NCI-H345 treated with DMSO at 0.1 percent for 48 hours (cell line): ENCODE results near the gene TIMELESS.
"Not testable (repeated sequence)": the region's sequence is repeated elsewhere in the genome, so short reads cannot be mapped to it uniquely, and the experiment has no call there.

Experiments
- DNase-seq: peaks from one replicate; lab custom pipeline; 2025; ENCODE audit not compliant: unreplicated experiment; lab: John Stamatoyannopoulos, UW

Gene TIMELESS

GRCh38 chr12:56410768-56411167 is 38.5 kb downstream of the TIMELESS start:
- DNase-seq, result no peak

- no peak for DNase-seq
Observed at GRCh38 chr12:56408799-56409417, 40.3 kb downstream of the TIMELESS start.

DNA sequence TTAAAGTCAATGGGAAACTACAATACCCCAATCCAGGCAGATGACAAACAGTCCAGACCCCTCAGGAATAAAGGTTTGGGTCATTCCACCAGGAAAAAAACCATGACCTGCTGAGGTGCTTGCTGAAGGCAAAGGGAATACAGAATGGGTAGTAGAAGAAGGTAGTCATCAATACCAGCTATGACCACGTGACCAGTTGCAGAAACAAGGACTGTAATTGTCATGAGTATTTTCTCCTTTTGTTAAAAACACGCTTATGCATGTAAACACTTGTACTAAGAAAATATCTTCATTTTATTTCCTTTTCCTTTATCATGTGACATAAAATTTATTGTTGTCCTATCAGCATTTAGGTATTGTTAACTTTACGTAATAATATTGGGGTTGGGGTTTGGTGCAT is 45.0 kb downstream of the TIMELESS start:
- DNase-seq, result not testable (repeated sequence)

DNA sequence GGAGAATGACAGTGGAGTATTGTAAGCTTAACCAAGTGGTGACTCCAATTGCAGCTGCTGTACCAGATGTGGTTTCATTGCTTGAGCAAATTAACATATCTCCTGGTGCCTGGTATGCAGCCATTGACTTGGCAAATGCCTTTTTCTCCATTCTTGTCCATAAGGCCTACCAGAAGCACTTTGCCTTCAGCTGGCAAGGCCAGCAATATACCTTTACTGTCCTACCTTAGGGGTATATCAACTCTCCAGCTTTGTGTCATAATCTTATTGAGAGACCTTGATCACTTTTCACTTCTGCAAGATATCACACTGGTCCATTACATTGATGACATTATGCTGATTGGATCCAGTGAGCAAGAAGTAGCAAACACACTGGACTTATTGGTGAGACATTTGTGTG is 47.6 kb downstream of the TIMELESS start:
- DNase-seq, result not testable (repeated sequence)

GRCh38 chr12:56401125-56401524 is 48.1 kb downstream of the TIMELESS start:
- not testable (repeated sequence) for DNase-seq

DNA sequence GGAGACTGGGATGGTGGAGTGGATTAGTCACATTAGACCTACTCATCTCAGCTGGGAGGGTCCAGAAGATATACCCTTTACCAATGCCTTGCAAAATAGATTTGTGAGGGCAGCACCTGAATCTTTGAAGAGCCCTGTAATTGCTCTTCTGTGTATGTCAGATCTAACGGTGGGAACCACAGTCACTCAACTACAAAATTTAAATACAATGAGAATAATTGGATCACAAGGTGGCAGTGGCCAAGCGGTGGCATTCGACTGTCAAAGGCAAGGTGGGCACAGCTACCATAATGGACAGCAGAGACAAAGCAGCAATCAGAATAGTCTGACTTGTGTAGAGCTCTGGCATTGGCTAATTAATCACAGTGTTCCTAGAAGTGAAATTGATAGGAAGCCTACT is 49.8 kb downstream of the TIMELESS start:
- DNase-seq, result not testable (repeated sequence)

- no peak for DNase-seq
Observed at GRCh38 chr12:56398324-56398723, 50.9 kb downstream of the TIMELESS start.

GRCh38 chr12:56392331-56392730 is 56.9 kb downstream of the TIMELESS start:
- DNase-seq, result no peak

GRCh38 chr12:56391721-56392120 is 57.5 kb downstream of the TIMELESS start:
- DNase-seq, result no peak

- no peak for DNase-seq
Observed at GRCh38 chr12:56389412-56389811, 59.8 kb downstream of the TIMELESS start.

DNA sequence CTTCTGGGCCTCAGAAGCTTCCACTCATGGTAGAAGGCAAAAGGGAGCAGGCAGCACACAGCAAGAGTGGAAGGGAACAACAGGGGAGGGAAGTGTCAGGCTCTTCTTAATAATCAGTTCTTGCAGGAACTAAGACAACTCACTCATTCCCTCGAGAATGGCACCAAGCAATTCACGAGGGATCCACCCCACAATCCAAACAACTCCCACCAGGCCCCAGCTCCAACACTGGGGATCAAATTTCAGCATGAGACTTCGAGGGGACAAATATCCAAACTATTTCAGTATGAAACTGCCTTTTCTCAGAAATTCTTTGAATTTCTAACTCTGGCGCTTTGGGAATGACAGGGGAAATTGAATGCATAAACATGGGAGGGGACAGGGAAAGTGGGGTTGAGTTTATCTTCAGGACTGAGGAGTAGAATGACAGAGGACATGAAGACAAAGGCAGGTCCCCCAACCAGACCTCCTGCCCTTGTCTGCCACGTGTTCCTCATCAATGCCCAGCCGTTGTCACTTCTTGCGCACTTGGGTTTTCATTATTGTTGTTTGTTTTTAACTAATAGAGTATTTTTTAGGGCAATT is 62.0 kb downstream of the TIMELESS start:
- DNase-seq, result no peak

DNA sequence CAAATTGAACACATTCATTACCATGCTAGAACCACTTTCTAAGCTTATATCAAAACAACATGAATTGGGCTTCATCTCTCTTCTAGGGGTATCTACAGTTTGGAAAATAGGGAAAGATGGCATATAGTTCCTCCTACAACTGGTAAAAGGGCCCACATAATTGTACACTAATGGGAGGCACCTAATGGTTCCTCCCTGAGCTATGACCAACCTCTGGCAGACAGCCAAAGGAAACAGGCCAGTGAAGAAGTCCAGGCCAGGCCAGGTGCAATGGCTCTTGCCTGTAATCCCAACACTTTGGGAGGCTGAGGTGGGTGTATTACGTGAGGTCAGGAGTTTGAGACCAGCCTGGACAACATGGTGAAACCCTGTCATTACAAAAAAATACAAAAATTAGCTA is 63.4 kb downstream of the TIMELESS start:
- no peak for DNase-seq

GRCh38 chr12:56382611-56383010 is 66.6 kb downstream of the TIMELESS start:
- no peak for DNase-seq

GRCh38 chr12:56377989-56378316 is 71.3 kb downstream of the TIMELESS start:
- no peak for DNase-seq

GRCh38 chr12:56377310-56377988 is 71.8 kb downstream of the TIMELESS start:
- no peak for DNase-seq

GRCh38 chr12:56375598-56376434 is 73.4 kb downstream of the TIMELESS start:
- no peak for DNase-seq

- DNase-seq, result no peak
Observed at GRCh38 chr12:56374726-56375597, 74.3 kb downstream of the TIMELESS start.

GRCh38 chr12:56373515-56373914 is 75.7 kb downstream of the TIMELESS start:
- no peak for DNase-seq

- no peak for DNase-seq
Observed at GRCh38 chr12:56366948-56367347, 82.3 kb downstream of the TIMELESS start.
